Liver (tissue), 9 donors: ENCODE results near the gene APOL3. TPM values are rescaled to one million over a fixed set of nuclear protein-coding genes. Genes with fewer than 3 reads are reported as not detected.
A peak's percentile ranks its signal among the peaks of the same experiment; 100 is the strongest.

ENCODE experiments used
- DNase-seq: peaks from one replicate; pipeline ENCODE4 v3.0.0-alpha.2; 2017; ENCODE audit warnings: low spot score
- H3K27ac ChIP-seq, 2 donors: one replicate each; pipeline ENCODE4 v1.7.0; 2013; ENCODE audit warnings: inconsistent platforms in 2 of 2, low read length in 2 of 2, control low read depth in 1 of 2, low read depth in 1 of 2, mild to moderate bottlenecking in 1 of 2
- H3K27me3 ChIP-seq, 4 donors: one replicate each; pipeline versions ENCODE4 v1.6.1 to v1.7.0; 2013; ENCODE audit warnings: low read length in 3 of 4, inconsistent platforms in 1 of 4, mild to moderate bottlenecking in 1 of 4, moderate library complexity in 1 of 4; ENCODE audit not compliant: control insufficient read depth in 4 of 4, insufficient read depth in 4 of 4
- H3K36me3 ChIP-seq, 4 donors: one replicate each; pipeline versions ENCODE4 v1.6.1 to v1.7.0; 2013; ENCODE audit warnings: low read length in 3 of 4, mild to moderate bottlenecking in 3 of 4, low read depth in 1 of 4, moderate library complexity in 1 of 4; ENCODE audit not compliant: control insufficient read depth in 4 of 4, insufficient read depth in 3 of 4
- H3K4me1 ChIP-seq, 4 donors: one replicate each; pipeline versions ENCODE4 v1.6.1 to v1.7.0; 2013; ENCODE audit warnings: low read length in 3 of 4, mild to moderate bottlenecking in 3 of 4, moderate library complexity in 1 of 4; ENCODE audit not compliant: control insufficient read depth in 4 of 4, insufficient read depth in 4 of 4
- H3K4me3 ChIP-seq, 3 donors: one replicate each; pipeline versions ENCODE4 v1.6.1 to v1.7.0; 2013; ENCODE audit warnings: low read length in 3 of 3, control low read depth in 1 of 3, low read depth in 1 of 3, mild to moderate bottlenecking in 1 of 3
- H3K9ac ChIP-seq, 2 donors: one replicate each; pipeline ENCODE4 v1.7.0; 2013; ENCODE audit warnings: low read length in 2 of 2, mild to moderate bottlenecking in 2 of 2, moderate library complexity in 2 of 2, control low read depth in 1 of 2, low read depth in 1 of 2
- H3K9me3 ChIP-seq, 4 donors: one replicate each; pipeline versions ENCODE4 v1.6.1 to v1.7.0; 2013; ENCODE audit warnings: low read length in 3 of 4; ENCODE audit not compliant: control insufficient read depth in 4 of 4
- EGR1 ChIP-seq, 2 donors: IDR thresholded peaks; 2 replicates each; pipeline ENCODE4 v1.6.1; 2016 to 2018; ENCODE audit warnings: antibody characterized with exemption in 2 of 2, low read depth in 2 of 2
- FOXA1 ChIP-seq: IDR thresholded peaks from 2 replicates; pipeline ENCODE4 v1.6.1; 2016; ENCODE audit warnings: antibody characterized with exemption
- FOXA2 ChIP-seq: IDR thresholded peaks from 2 replicates; pipeline ENCODE4 v1.6.1; 2016; ENCODE audit warnings: antibody characterized with exemption
- GABPA ChIP-seq, 2 donors: IDR thresholded peaks in 1 of 2; conservative IDR thresholded peaks in 1 of 2; 2 replicates each; pipeline ENCODE4 v1.6.1; 2016; ENCODE audit warnings: antibody characterized with exemption in 2 of 2, mild to moderate bottlenecking in 1 of 2, moderate library complexity in 1 of 2
- HNF4A ChIP-seq, 2 donors: conservative IDR thresholded peaks; 2 replicates each; pipeline ENCODE4 v1.6.1; 2016; ENCODE audit warnings: antibody characterized with exemption in 2 of 2, mild to moderate bottlenecking in 2 of 2
- HNF4G ChIP-seq: IDR thresholded peaks from 2 replicates; pipeline ENCODE4 v1.6.1; 2016; ENCODE audit warnings: antibody characterized with exemption
- JUND ChIP-seq, 2 donors: IDR thresholded peaks; 2 replicates each; pipeline ENCODE4 v1.6.1; 2016; ENCODE audit warnings: antibody characterized with exemption in 2 of 2
- NR2F2 ChIP-seq: IDR thresholded peaks from 2 replicates; pipeline ENCODE4 v1.6.1; 2016; ENCODE audit warnings: antibody characterized with exemption
- RAD21 ChIP-seq, 2 donors: IDR thresholded peaks; 2 replicates each; pipeline ENCODE4 v1.6.1; 2016; ENCODE audit warnings: antibody characterized with exemption in 2 of 2, mild to moderate bottlenecking in 2 of 2
- RXRA ChIP-seq, 2 donors: IDR thresholded peaks; 2 replicates each; pipeline ENCODE4 v1.6.1; 2017 to 2018; ENCODE audit warnings: antibody characterized with exemption in 2 of 2, mild to moderate bottlenecking in 1 of 2
- SP1 ChIP-seq: IDR thresholded peaks from 2 replicates; pipeline ENCODE4 v1.6.1; 2018; ENCODE audit warnings: antibody characterized with exemption, mild to moderate bottlenecking
- TAF1 ChIP-seq: conservative IDR thresholded peaks from 2 replicates; pipeline ENCODE4 v1.6.1; 2016; ENCODE audit warnings: antibody characterized with exemption, mild to moderate bottlenecking
- YY1 ChIP-seq: IDR thresholded peaks from 2 replicates; pipeline ENCODE4 v1.6.1; 2016; ENCODE audit warnings: antibody characterized with exemption, mild to moderate bottlenecking
- WGBS: extraction: QIAGEN DNeasy Blood & Tissue Kit; methylation state at CpG from one replicate; pipeline ENCODE4 v1.1.7; 2013; 5-methylcytosine and 5-hydroxymethylcytosine counted together
- polyA plus RNA-seq, 2 donors: library from polyadenylated mRNA; stranded (reverse) in 1 of 2; unstranded in 1 of 2; fragments of 200-250 nt in 1 of 2; fragments of >200 nt in 1 of 2; fragmentation: Nextera tagmentation in 1 of 2; extraction: Ambion mirVana in 1 of 2; gene quantifications; one replicate each; pipeline versions ENCODE4 v1.2.1 to v1.2.3, GENCODE V29; 2013 to 2015
- total RNA-seq, 2 donors: library from RNA; depleted of rRNA; stranded (reverse); fragments of >200 nt; gene quantifications; one replicate each; pipeline ENCODE4 v1.2.3, GENCODE V29; 2014
- TF ChIP-seq, protein P1 (sequence below): IDR thresholded peaks from 2 replicates; pipeline ENCODE4 v1.6.1; 2016; ENCODE audit warnings: antibody characterized with exemption
- TF ChIP-seq, protein P2 (sequence below): IDR thresholded peaks from 2 replicates; pipeline ENCODE4 v1.6.1; 2016; ENCODE audit warnings: antibody characterized with exemption
- TF ChIP-seq, protein P3 (sequence below): IDR thresholded peaks from 2 replicates; pipeline ENCODE4 v1.6.1; 2016; ENCODE audit warnings: antibody characterized with exemption
- TF ChIP-seq, protein P4 (sequence below): fragments of 150-350 bp; IDR thresholded peaks from 2 replicates; pipeline ENCODE4 v1.5.1; 2017; ENCODE audit warnings: improper control_type of control experiment, low read depth, low read length; ENCODE audit not compliant: missing input control
- TF ChIP-seq, protein P5 (sequence below): IDR thresholded peaks from 2 replicates; pipeline ENCODE4 v1.6.1; 2016; ENCODE audit warnings: antibody characterized with exemption, mild to moderate bottlenecking
- donor health status: healthy.
- donor health status: healthy.
- donor health status: healthy.
- donor health status: healthy.
- donor health status: healthy.

Gene APOL3
- total and polyA plus RNA-seq, 4 donors = 7.2 to 34.5 (median 11.8) TPM

DNA sequence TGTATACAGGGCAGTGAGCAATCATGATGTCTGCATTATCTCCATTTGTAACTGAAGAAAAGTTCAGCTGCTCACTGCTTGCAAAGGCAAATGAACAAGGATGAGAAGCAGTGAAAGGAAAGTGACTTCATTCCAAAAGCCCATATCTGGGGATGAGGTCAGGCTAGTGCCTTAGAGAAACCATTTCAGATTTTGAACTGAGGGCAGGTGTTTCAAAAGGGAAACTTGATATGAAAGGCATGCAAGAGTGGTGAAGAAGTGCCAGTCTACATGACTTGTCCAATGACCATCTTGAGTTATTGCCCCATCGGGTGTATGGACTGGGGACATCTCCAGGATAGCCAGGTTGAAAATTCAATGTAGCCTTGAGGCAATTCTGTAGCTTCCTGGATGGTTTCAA, 48.4 kb upstream of the APOL3 start (continued):
- TF ChIP-seq EGR1 (IDR thresholded peaks at IDR 0.05; ENCODE audit: low read depth in 2 of 2) (no peak), SP1 (no peak), TAF1 (no peak)
- TF ChIP-seq, protein P1, sequence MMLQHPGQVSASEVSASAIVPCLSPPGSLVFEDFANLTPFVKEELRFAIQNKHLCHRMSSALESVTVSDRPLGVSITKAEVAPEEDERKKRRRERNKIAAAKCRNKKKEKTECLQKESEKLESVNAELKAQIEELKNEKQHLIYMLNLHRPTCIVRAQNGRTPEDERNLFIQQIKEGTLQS = no peak

DNA sequence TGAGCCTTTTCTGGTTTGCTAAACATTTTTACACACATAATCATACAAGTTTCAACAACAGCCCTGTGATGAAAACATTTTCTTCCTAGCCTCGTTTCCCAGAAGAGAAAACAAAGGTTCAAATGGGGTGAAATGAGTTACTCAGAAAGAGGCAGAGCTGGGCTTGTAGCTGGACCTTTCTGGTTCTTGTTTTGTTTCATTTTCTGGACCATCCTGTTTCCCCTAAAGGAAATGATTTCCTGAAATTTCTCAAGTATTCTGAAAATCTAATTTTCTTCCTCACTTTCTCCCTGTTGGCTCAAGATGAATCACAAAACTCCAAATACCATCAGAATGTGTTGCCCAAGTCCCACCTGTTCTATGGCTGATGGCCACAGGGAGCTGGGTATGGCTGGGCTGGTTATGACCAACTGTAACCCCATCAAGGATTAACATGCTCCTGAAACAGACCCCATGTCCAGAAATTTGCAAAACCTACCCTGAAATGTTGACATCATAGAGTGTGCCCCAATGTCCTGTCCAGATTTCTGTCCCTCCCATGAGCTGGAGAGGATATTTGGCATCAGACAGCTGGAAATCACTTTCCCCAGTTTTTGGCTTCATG, 47.7 kb upstream of the APOL3 start:
- no peak for DNase-seq

DNA sequence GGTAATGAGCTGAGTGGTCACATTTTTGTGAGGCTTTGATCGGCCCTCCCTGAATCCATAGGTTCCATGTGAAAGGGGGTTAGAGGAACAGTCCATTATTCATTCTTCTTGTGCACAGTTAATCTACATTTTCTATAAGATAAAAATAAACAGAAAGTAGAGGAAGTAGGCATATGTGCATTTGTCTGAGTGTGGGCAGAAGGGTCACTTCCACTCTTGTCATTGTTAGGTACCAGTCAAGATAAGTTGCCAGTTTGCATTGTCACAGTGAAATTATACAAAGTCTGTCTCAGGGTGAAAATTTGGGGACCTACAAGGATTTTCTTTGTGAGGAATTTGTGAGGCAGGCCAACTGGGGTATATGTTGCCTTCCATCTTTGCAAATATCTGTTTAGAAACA, 45.7 kb upstream of the APOL3 start:
- Histone ChIP-seq H3K9ac (no peak overlapping the region), H3K36me3 (no peaks in the 10 kb centered on the region), H3K4me3 (no peak overlapping the region), H3K9me3 (no peaks in the 10 kb centered on the region), H3K27ac (no peak overlapping the region), H3K27me3 (no peaks in the 10 kb centered on the region), H3K4me1 (peaks cover 4 to 31% (median 21%) of the 10 kb centered on the region in 4 donors)
- no peak for DNase-seq
- 98% methylated on average over 1 of the region's 1 CpG for WGBS
- TF ChIP-seq HNF4A (conservative IDR thresholded peaks at IDR 0.05) (no peak), EGR1 (IDR thresholded peaks at IDR 0.05; ENCODE audit: low read depth in 2 of 2) (no peak), FOXA2 (no peak), GABPA (IDR thresholded peaks at IDR 0.05 in 1 of 2, conservative IDR thresholded peaks at IDR 0.05 in 1 of 2) (no peak), RAD21 (IDR thresholded peaks at IDR 0.05) (no peak), YY1 (no peak), NR2F2 (no peak), FOXA1 (no peak), SP1 (no peak), TAF1 (no peak), HNF4G (no peak), RXRA (IDR thresholded peaks at IDR 0.05) (no peak), JUND (IDR thresholded peaks at IDR 0.05) (no peak)
- TF ChIP-seq, protein P2, sequence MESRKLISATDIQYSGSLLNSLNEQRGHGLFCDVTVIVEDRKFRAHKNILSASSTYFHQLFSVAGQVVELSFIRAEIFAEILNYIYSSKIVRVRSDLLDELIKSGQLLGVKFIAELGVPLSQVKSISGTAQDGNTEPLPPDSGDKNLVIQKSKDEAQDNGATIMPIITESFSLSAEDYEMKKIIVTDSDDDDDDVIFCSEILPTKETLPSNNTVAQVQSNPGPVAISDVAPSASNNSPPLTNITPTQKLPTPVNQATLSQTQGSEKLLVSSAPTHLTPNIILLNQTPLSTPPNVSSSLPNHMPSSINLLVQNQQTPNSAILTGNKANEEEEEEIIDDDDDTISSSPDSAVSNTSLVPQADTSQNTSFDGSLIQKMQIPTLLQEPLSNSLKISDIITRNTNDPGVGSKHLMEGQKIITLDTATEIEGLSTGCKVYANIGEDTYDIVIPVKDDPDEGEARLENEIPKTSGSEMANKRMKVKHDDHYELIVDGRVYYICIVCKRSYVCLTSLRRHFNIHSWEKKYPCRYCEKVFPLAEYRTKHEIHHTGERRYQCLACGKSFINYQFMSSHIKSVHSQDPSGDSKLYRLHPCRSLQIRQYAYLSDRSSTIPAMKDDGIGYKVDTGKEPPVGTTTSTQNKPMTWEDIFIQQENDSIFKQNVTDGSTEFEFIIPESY = no peak
- TF ChIP-seq, protein P3, sequence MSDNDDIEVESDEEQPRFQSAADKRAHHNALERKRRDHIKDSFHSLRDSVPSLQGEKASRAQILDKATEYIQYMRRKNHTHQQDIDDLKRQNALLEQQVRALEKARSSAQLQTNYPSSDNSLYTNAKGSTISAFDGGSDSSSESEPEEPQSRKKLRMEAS = no peak
- TF ChIP-seq, protein P4, sequence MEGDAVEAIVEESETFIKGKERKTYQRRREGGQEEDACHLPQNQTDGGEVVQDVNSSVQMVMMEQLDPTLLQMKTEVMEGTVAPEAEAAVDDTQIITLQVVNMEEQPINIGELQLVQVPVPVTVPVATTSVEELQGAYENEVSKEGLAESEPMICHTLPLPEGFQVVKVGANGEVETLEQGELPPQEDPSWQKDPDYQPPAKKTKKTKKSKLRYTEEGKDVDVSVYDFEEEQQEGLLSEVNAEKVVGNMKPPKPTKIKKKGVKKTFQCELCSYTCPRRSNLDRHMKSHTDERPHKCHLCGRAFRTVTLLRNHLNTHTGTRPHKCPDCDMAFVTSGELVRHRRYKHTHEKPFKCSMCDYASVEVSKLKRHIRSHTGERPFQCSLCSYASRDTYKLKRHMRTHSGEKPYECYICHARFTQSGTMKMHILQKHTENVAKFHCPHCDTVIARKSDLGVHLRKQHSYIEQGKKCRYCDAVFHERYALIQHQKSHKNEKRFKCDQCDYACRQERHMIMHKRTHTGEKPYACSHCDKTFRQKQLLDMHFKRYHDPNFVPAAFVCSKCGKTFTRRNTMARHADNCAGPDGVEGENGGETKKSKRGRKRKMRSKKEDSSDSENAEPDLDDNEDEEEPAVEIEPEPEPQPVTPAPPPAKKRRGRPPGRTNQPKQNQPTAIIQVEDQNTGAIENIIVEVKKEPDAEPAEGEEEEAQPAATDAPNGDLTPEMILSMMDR = no peak
- TF ChIP-seq, protein P1 = no peak
- TF ChIP-seq, protein P5, sequence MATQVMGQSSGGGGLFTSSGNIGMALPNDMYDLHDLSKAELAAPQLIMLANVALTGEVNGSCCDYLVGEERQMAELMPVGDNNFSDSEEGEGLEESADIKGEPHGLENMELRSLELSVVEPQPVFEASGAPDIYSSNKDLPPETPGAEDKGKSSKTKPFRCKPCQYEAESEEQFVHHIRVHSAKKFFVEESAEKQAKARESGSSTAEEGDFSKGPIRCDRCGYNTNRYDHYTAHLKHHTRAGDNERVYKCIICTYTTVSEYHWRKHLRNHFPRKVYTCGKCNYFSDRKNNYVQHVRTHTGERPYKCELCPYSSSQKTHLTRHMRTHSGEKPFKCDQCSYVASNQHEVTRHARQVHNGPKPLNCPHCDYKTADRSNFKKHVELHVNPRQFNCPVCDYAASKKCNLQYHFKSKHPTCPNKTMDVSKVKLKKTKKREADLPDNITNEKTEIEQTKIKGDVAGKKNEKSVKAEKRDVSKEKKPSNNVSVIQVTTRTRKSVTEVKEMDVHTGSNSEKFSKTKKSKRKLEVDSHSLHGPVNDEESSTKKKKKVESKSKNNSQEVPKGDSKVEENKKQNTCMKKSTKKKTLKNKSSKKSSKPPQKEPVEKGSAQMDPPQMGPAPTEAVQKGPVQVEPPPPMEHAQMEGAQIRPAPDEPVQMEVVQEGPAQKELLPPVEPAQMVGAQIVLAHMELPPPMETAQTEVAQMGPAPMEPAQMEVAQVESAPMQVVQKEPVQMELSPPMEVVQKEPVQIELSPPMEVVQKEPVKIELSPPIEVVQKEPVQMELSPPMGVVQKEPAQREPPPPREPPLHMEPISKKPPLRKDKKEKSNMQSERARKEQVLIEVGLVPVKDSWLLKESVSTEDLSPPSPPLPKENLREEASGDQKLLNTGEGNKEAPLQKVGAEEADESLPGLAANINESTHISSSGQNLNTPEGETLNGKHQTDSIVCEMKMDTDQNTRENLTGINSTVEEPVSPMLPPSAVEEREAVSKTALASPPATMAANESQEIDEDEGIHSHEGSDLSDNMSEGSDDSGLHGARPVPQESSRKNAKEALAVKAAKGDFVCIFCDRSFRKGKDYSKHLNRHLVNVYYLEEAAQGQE = no peak

More for the DNA sequence above, 47.7 kb upstream of the APOL3 start:
- Histone ChIP-seq H3K27ac (peak overlapping the region in 1 of 2 donors; percentile 7), H3K9ac (no peak overlapping the region), H3K4me3 (no peak overlapping the region), H3K36me3 (no peaks in the 10 kb centered on the region), H3K9me3 (no peaks in the 10 kb centered on the region), H3K27me3 (no peaks in the 10 kb centered on the region), H3K4me1 (peaks cover 3 to 27% (median 19%) of the 10 kb centered on the region in 4 donors)
- TF ChIP-seq RAD21 (IDR thresholded peaks at IDR 0.05) (no peak), HNF4G (no peak), NR2F2 (no peak)
- TF ChIP-seq, protein P2 = no peak
- 12% methylated on average over 1 of the region's 1 CpG for WGBS
